ENCODE measurements around the gene ANKEF1. TPM values are rescaled to one million over a fixed set of nuclear protein-coding genes. Genes with fewer than 3 reads are reported as not detected.

ANKEF1 gene
- total and polyA plus RNA-seq, 9 donors: 1.1 to 6.9 (median 3.6) TPM

- 60 to 88% (median 65%) methylated on average over 2 of the region's 2 CpGs for WGBS, 3 donors
- intact Hi-C loops (cut with DNase I): no loop called here
- H3K4me1 ChIP-seq (ENCODE audit: insufficient read depth): no peaks in the 10 kb centered on the region
- H3K27me3 ChIP-seq: no peaks in the 10 kb centered on the region
- TF ChIP-seq, protein P1, sequence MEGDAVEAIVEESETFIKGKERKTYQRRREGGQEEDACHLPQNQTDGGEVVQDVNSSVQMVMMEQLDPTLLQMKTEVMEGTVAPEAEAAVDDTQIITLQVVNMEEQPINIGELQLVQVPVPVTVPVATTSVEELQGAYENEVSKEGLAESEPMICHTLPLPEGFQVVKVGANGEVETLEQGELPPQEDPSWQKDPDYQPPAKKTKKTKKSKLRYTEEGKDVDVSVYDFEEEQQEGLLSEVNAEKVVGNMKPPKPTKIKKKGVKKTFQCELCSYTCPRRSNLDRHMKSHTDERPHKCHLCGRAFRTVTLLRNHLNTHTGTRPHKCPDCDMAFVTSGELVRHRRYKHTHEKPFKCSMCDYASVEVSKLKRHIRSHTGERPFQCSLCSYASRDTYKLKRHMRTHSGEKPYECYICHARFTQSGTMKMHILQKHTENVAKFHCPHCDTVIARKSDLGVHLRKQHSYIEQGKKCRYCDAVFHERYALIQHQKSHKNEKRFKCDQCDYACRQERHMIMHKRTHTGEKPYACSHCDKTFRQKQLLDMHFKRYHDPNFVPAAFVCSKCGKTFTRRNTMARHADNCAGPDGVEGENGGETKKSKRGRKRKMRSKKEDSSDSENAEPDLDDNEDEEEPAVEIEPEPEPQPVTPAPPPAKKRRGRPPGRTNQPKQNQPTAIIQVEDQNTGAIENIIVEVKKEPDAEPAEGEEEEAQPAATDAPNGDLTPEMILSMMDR (IDR thresholded peaks at IDR 0.05): no peak
- TF ChIP-seq POLR2A (IDR thresholded peaks at IDR 0.05) (no peak), EP300 (IDR thresholded peaks at IDR 0.05) (no peak)
- no peak overlapping the region for H3K4me3 ChIP-seq
- no peak for DNase-seq
- no peaks in the 10 kb centered on the region for H3K36me3 ChIP-seq
- no peak overlapping the region for H3K27ac ChIP-seq
- H3K9me3 ChIP-seq: no peaks in the 10 kb centered on the region
Observed at GRCh38 chr20:10061641-10062040, 26.9 kb downstream of the ANKEF1 start.

DNA sequence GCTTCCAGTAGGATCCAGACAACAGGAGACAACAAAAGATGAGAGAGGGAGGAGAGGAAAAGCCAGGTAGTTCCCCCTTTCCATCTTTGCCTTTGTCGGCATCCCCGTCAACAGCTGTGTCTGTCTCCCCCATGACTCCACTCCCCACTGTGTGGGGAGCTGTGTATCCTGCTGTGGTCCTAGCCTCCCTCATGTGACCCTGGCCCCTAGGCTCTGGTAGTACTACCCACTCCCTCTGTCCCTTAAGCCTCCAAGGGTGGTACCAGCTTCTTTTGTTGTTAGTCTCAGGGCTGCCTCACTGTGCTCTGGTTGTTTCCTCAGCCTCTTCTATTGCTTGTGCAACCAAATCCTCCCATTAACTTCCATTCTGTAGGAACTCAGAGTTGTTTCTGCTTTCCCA is 28.7 kb downstream of the ANKEF1 start:
- Histone ChIP-seq H3K27me3 (no peaks in the 10 kb centered on the region), H3K36me3 (no peaks in the 10 kb centered on the region), H3K4me3 (no peak overlapping the region), H3K27ac (no peak overlapping the region), H3K4me1 (ENCODE audit: insufficient read depth) (no peaks in the 10 kb centered on the region), H3K9me3 (no peaks in the 10 kb centered on the region)
- TF ChIP-seq, protein P1 (IDR thresholded peaks at IDR 0.05): no peak
- TF ChIP-seq POLR2A (IDR thresholded peaks at IDR 0.05): no peak
- no peak for TF ChIP-seq EP300 (IDR thresholded peaks at IDR 0.05)
- 85 to 98% (median 95%) methylated on average over 2 of the region's 2 CpGs for WGBS, 3 donors
- intact Hi-C loops (cut with DNase I): no loop called here
- no peak for DNase-seq

DNA sequence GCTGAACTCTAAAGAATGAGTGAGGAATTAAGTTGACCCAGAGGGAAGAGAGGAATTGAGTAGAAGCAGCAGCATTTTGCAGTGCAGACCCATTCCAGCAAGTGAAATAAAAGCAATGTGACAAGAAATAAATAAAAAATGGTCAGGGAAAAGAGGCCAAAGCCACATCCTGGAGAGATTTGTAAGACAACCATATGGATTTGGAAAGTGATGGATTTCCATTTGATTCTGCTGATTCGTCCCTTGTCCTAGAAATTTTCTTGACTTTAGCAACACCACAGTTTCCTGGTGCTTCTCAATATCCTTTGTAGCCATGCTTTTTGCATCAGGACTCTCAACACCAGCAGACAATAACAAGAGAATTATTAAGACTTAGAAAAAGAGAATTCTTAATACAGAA is 29.8 kb downstream of the ANKEF1 start:
- TF ChIP-seq EP300 (IDR thresholded peaks at IDR 0.05) (no peak), POLR2A (IDR thresholded peaks at IDR 0.05) (no peak)
- TF ChIP-seq, protein P1 (IDR thresholded peaks at IDR 0.05): no peak
- no peak for DNase-seq
- no peak overlapping the region for H3K27ac ChIP-seq
- H3K4me1 ChIP-seq (ENCODE audit: insufficient read depth): no peaks in the 10 kb centered on the region
- H3K36me3 ChIP-seq: no peaks in the 10 kb centered on the region
- no peaks in the 10 kb centered on the region for H3K27me3 ChIP-seq
- intact Hi-C loops (cut with DNase I): no loop called here
- WGBS, 3 donors: 79 to 87% (median 86%) methylated on average over 1 of the region's 1 CpG
- no peak overlapping the region for H3K4me3 ChIP-seq
- no peaks in the 10 kb centered on the region for H3K9me3 ChIP-seq

- intact Hi-C loops (cut with DNase I): no loop called here
- DNase-seq: no peak
- TF ChIP-seq, protein P1 (IDR thresholded peaks at IDR 0.05): no peak
- no peak for TF ChIP-seq EP300 (IDR thresholded peaks at IDR 0.05)
- TF ChIP-seq POLR2A (IDR thresholded peaks at IDR 0.05): no peak
- 94 to 97% (median 95%) methylated on average over 3 of the region's 3 CpGs for WGBS, 3 donors
- Histone ChIP-seq H3K36me3 (no peaks in the 10 kb centered on the region), H3K27ac (no peak overlapping the region), H3K9me3 (no peaks in the 10 kb centered on the region), H3K4me1 (ENCODE audit: insufficient read depth) (no peaks in the 10 kb centered on the region), H3K4me3 (no peak overlapping the region), H3K27me3 (no peaks in the 10 kb centered on the region)
Observed at GRCh38 chr20:10065154-10065833, 30.5 kb downstream of the ANKEF1 start.
